NT2/D1 (cell line): ENCODE data around the gene NOA1.

Experiments
- YY1 ChIP-seq: IDR thresholded peaks from 2 replicates; pipeline ENCODE4 v1.6.1; 2011; ENCODE audit not compliant: insufficient read length, insufficient read depth
- ZNF274 ChIP-seq: IDR thresholded peaks from 2 replicates; pipeline ENCODE4 v1.6.1; 2011; ENCODE audit warnings: mild to moderate bottlenecking, low read depth, low read length

DNA sequence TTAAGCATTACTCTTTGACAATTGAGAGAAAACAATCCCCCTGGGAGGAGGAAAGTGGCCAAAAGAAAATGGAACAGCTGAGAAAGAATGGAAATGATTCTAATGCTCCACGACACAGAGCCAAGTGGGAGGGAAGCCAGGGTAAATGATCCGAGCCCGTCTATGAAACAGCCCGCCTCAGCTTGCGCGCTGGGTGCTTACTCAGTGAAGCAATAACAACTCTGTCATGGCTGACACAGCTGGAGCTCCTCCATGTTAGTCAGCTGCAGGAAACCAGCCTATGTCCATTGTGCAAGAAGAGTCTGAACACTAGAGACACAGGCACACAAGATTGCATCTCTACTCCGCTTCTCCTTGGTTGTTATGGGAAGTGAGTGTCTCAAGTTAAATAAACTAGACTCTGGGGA is 19.3 kb downstream of the NOA1 start:
- no peak for TF ChIP-seq YY1
- no peak for TF ChIP-seq ZNF274
